Endothelial cell of umbilical vein (primary cell): ENCODE data around the gene CA4.

Experiments used
- POLR2AphosphoS5 ChIP-seq: IDR thresholded peaks from 2 replicates; pipeline ENCODE4 v1.6.1; 2012; ENCODE audit warnings: low read depth, mild to moderate bottlenecking, control low read depth, low read length, moderate library complexity; ENCODE audit not compliant: insufficient read depth
- TF ChIP-seq, protein P1 (sequence below), 2 donors: IDR thresholded peaks; 1 replicate in 1 of 2; 2 replicates in 1 of 2; pipeline ENCODE4 v1.5.1; 2011; ENCODE audit warnings: low read length in 2 of 2, mild to moderate bottlenecking in 2 of 2, moderate library complexity in 2 of 2, control low read depth in 1 of 2, inconsistent platforms in 1 of 2, low read depth in 1 of 2; ENCODE audit not compliant: insufficient read depth in 1 of 2; ENCODE audit errors: extremely low read depth in 1 of 2

DNA sequence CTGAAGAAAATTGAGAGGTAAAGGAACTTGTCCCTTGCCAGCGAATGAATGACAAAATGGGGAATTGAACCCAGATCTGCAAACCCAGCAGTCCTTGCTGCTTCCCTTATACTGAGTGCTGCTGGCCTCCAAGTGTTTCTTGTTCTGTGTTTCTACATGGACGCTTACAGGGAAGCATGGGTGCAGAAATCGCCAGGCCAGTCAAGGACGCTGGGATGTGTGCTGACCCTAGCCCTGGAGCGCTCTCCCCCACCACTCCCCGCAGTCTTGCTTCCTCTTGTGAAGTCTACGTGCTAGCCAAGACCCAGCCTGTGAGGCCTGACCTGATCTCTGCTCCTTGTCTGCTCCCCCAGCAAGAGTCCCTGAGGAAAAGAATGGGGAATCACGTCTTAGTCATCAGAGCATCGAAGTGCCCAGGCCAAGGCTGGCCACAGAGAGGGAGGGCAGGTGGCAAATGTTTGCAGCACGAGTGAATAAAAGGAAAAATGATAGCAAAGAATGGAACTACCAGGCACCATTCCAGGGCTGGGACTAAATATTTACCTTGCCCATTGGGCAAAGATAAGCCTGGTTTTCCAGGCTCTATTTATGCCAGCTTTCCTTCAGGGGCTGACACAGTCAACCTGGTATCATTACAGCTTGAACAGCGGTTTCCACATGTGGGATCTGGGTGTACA lies 17.4 kb downstream of the CA4 start:
- TF ChIP-seq, protein P1, sequence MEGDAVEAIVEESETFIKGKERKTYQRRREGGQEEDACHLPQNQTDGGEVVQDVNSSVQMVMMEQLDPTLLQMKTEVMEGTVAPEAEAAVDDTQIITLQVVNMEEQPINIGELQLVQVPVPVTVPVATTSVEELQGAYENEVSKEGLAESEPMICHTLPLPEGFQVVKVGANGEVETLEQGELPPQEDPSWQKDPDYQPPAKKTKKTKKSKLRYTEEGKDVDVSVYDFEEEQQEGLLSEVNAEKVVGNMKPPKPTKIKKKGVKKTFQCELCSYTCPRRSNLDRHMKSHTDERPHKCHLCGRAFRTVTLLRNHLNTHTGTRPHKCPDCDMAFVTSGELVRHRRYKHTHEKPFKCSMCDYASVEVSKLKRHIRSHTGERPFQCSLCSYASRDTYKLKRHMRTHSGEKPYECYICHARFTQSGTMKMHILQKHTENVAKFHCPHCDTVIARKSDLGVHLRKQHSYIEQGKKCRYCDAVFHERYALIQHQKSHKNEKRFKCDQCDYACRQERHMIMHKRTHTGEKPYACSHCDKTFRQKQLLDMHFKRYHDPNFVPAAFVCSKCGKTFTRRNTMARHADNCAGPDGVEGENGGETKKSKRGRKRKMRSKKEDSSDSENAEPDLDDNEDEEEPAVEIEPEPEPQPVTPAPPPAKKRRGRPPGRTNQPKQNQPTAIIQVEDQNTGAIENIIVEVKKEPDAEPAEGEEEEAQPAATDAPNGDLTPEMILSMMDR (IDR thresholded peaks at IDR 0.05; ENCODE audit: extremely low read depth in 1 of 2, insufficient read depth in 1 of 2, low read depth in 1 of 2, low read length in 2 of 2), result no peak
- no peak for TF ChIP-seq POLR2AphosphoS5
